WTC11 (cell line): ENCODE measurements around the gene MYO9A. TPM values are rescaled to one million over a fixed set of nuclear protein-coding genes. Genes with fewer than 3 reads are reported as not detected.

Experiments used
- ATAC-seq: fragments of 200-7000 bp; cut with Tn5 transposase; 2 replicates; pipeline ENCODE4 v1.10.0; 2021; ENCODE audit warnings: mild to moderate bottlenecking, moderate library complexity
- CTCF ChIA-PET: fragments of 300-600 bp; sonication (Branson Sonifier 250); formaldehyde crosslinking; loops from one replicate; lab custom pipeline; 2021; ENCODE audit warnings: antibody characterized with exemption; lab: Charles Lee
- POLR2A ChIA-PET: fragments of 350-600 bp; sonication (Branson Sonifier 250); formaldehyde crosslinking; loops from one replicate; lab custom pipeline; 2021; ENCODE audit warnings: antibody characterized with exemption; lab: Charles Lee
- DNase-seq: peaks from one replicate; pipeline ENCODE4 v3.0.0; 2021; ENCODE audit warnings: low spot score
- H3K27ac Mint-ChIP-seq: 2 replicates; pipeline ENCODE4 v1.8.0; 2021; ENCODE audit warnings: mixed read lengths
- H3K27me3 Mint-ChIP-seq: 2 replicates; pipeline ENCODE4 v1.8.0; 2021; ENCODE audit warnings: low read depth, mild to moderate bottlenecking, moderate library complexity, mixed read lengths
- H3K36me3 Mint-ChIP-seq: 2 replicates; pipeline ENCODE4 v1.8.0; 2021; ENCODE audit warnings: mixed read lengths
- H3K4me1 Mint-ChIP-seq: 2 replicates; pipeline ENCODE4 v1.8.0; 2022; ENCODE audit warnings: mixed read lengths
- H3K4me3 Mint-ChIP-seq: 2 replicates; pipeline ENCODE4 v1.8.0; 2021; ENCODE audit warnings: mild to moderate bottlenecking, moderate library complexity, mixed read lengths
- H3K9me3 Mint-ChIP-seq: 2 replicates; pipeline ENCODE4 v1.8.0; 2021; ENCODE audit warnings: mixed read lengths
- AR ChIP-seq: fragments of 250-450 bp; sonication (Bioruptor Pico); IDR thresholded peaks from 2 replicates; pipeline ENCODE4 v1.9.0; 2021; ENCODE audit warnings: mild to moderate bottlenecking
- ATF1 ChIP-seq: sonication (generic); formaldehyde crosslinking; IDR thresholded peaks from 2 replicates; pipeline ENCODE4 v1.8.1; 2023; ENCODE audit warnings: mild to moderate bottlenecking, moderate library complexity, missing genetic modification reagents
- ATF6 ChIP-seq: sonication (generic); formaldehyde crosslinking; IDR thresholded peaks from 2 replicates; pipeline ENCODE4 v1.8.1; 2023; ENCODE audit warnings: mild to moderate bottlenecking, missing genetic modification reagents
- CREB1 ChIP-seq: sonication (generic); formaldehyde crosslinking; IDR thresholded peaks from 2 replicates; pipeline ENCODE4 v1.8.0; 2023; ENCODE audit warnings: mild to moderate bottlenecking, missing genetic modification reagents
- CTCF ChIP-seq: fragments of 200-600 bp; IDR thresholded peaks from 2 replicates; pipeline ENCODE4 v1.8.0; 2022; ENCODE audit warnings: antibody characterized with exemption
- ETV6 ChIP-seq: sonication (generic); formaldehyde crosslinking; IDR thresholded peaks from 2 replicates; pipeline ENCODE4 v1.8.1; 2022; ENCODE audit warnings: mild to moderate bottlenecking, missing genetic modification reagents
- GABPB1 ChIP-seq: sonication (generic); formaldehyde crosslinking; IDR thresholded peaks from 2 replicates; pipeline ENCODE4 v1.8.1; 2023; ENCODE audit warnings: mild to moderate bottlenecking, missing genetic modification reagents
- NFE2L1 ChIP-seq: sonication (generic); formaldehyde crosslinking; IDR thresholded peaks from 2 replicates; pipeline ENCODE4 v1.8.1; 2023; ENCODE audit warnings: missing genetic modification reagents
- TCF7 ChIP-seq: sonication (generic); formaldehyde crosslinking; IDR thresholded peaks from 2 replicates; pipeline ENCODE4 v1.8.0; 2022; ENCODE audit warnings: mild to moderate bottlenecking, low read depth, missing genetic modification reagents, moderate library complexity
- TP53 ChIP-seq: sonication (generic); formaldehyde crosslinking; IDR thresholded peaks from 2 replicates; pipeline ENCODE4 v1.8.1; 2023; ENCODE audit warnings: mild to moderate bottlenecking, missing genetic modification reagents
- ZBTB21 ChIP-seq: sonication (generic); formaldehyde crosslinking; IDR thresholded peaks from 2 replicates; pipeline ENCODE4 v1.8.1; 2023; ENCODE audit warnings: mild to moderate bottlenecking, missing genetic modification reagents, borderline replicate concordance
- ZNF121 ChIP-seq: sonication (generic); formaldehyde crosslinking; IDR thresholded peaks from 2 replicates; pipeline ENCODE4 v1.8.0; 2023; ENCODE audit warnings: missing genetic modification reagents
- ZNF281 ChIP-seq: sonication (generic); formaldehyde crosslinking; IDR thresholded peaks from 2 replicates; pipeline ENCODE4 v1.8.0; 2023; ENCODE audit warnings: mild to moderate bottlenecking, missing genetic modification reagents
- ZNF317 ChIP-seq: sonication (generic); formaldehyde crosslinking; IDR thresholded peaks from 2 replicates; pipeline ENCODE4 v1.8.1; 2023; ENCODE audit warnings: low read depth, mild to moderate bottlenecking, moderate library complexity, missing genetic modification reagents, borderline replicate concordance
- ZNF416 ChIP-seq: fragments of 250-450 bp; sonication (Bioruptor Pico); IDR thresholded peaks from 2 replicates; pipeline ENCODE4 v1.9.0; 2021; ENCODE audit warnings: mild to moderate bottlenecking, inconsistent platforms
- total RNA-seq: library from RNA; stranded (reverse); gene quantifications from 3 replicates; pipeline ENCODE4 v1.2.3, GENCODE V29; 2021
- TF ChIP-seq, protein P1 (sequence below): fragments of 250-450 bp; sonication (Bioruptor Pico); IDR thresholded peaks from 2 replicates; pipeline ENCODE4 v1.9.0; 2021; ENCODE audit warnings: mild to moderate bottlenecking
- TF ChIP-seq, protein P2 (sequence below): sonication (generic); formaldehyde crosslinking; IDR thresholded peaks from 2 replicates; pipeline ENCODE4 v1.8.0; 2022; ENCODE audit warnings: mild to moderate bottlenecking, missing genetic modification reagents

The MYO9A gene
- total RNA-seq, 1 experiment from 2014 or later, result 23.5 TPM

- ChIA-PET POLR2A (interaction anchor here (0.5 to 1.0 kb wide), 3 partner anchors 176 to 412 kb away, joined by 3 to 5 read pairs (median 3); no protein-coding TSS in a partner anchor), CTCF (interaction anchor here (0.5 to 2.5 kb wide), 47 partner anchors 9 to 770 kb away, joined by 3 to 30 read pairs (median 4); partner anchors contain the start of genes GRAMD2A, MYO9A, NR2E3 and SENP8)
- no peak overlapping the region for H3K27ac Mint-ChIP-seq
- TF ChIP-seq CTCF (peak; percentile 84), ETV6 (CRISPR knock-in tag) (peak; percentile 53; the same call in 1 of the 2 replicates), TP53 (CRISPR knock-in tag) (0 out of 2 replicates have a peak, but pooled peaks have one; percentile 14)
- TF ChIP-seq, protein P1, sequence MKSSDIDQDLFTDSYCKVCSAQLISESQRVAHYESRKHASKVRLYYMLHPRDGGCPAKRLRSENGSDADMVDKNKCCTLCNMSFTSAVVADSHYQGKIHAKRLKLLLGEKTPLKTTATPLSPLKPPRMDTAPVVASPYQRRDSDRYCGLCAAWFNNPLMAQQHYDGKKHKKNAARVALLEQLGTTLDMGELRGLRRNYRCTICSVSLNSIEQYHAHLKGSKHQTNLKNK, result no peak
- peaks cover 9% of the 10 kb centered on the region for H3K4me1 Mint-ChIP-seq
- peak overlapping the region; percentile 27 for H3K4me3 Mint-ChIP-seq
- peak; percentile 94 for ATAC-seq
- DNase-seq, result peak; percentile 91
- no peaks in the 10 kb centered on the region; the same call in 1 of the 2 replicates for H3K27me3 Mint-ChIP-seq
- no peaks in the 10 kb centered on the region for H3K36me3 Mint-ChIP-seq
- peaks cover under 1% of the 10 kb centered on the region; the same call in 1 of the 2 replicates for H3K9me3 Mint-ChIP-seq
Measured at GRCh38 chr15:72155635-72156616, 38.0 kb upstream of the MYO9A start.

GRCh38 chr15:72155003-72155621 is 37.2 kb upstream of the MYO9A start:
- ATAC-seq (no peak; the same call in 1 of the 2 replicates), DNase-seq (no peak)
- Mint-ChIP-seq H3K4me1 (peaks cover 9% of the 10 kb centered on the region), H3K27ac (no peak overlapping the region), H3K36me3 (no peaks in the 10 kb centered on the region), H3K27me3 (no peaks in the 10 kb centered on the region; the same call in 1 of the 2 replicates), H3K4me3 (no peak overlapping the region), H3K9me3 (peaks cover 4% of the 10 kb centered on the region; the same call in 1 of the 2 replicates)
- ChIA-PET CTCF (interaction anchor here (0.7 to 2.5 kb wide), 22 partner anchors 10 to 449 kb away, joined by 3 to 24 read pairs (median 5); partner anchors contain the start of genes GRAMD2A, MYO9A, NR2E3 and SENP8), POLR2A (no interaction called here)
- TF ChIP-seq ZNF317 (CRISPR knock-in tag), result no peak
- no peak for TF ChIP-seq GABPB1 (CRISPR knock-in tag)
- TF ChIP-seq TCF7 (CRISPR knock-in tag), result no peak
- TF ChIP-seq ATF1, result no peak
- TF ChIP-seq ZNF121 (CRISPR knock-in tag), result no peak
- no peak for TF ChIP-seq ETV6 (CRISPR knock-in tag)
- TF ChIP-seq ATF6 (CRISPR knock-in tag), result no peak
- no peak for TF ChIP-seq CREB1
- TF ChIP-seq, protein P2, sequence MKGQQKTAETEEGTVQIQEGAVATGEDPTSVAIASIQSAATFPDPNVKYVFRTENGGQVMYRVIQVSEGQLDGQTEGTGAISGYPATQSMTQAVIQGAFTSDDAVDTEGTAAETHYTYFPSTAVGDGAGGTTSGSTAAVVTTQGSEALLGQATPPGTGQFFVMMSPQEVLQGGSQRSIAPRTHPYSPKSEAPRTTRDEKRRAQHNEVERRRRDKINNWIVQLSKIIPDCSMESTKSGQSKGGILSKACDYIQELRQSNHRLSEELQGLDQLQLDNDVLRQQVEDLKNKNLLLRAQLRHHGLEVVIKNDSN (CRISPR knock-in tag), result no peak

- Mint-ChIP-seq H3K4me3 (no peak overlapping the region), H3K36me3 (no peaks in the 10 kb centered on the region), H3K27me3 (no peaks in the 10 kb centered on the region; the same call in 1 of the 2 replicates), H3K27ac (no peak overlapping the region), H3K4me1 (peaks cover 9% of the 10 kb centered on the region), H3K9me3 (peaks cover 4% of the 10 kb centered on the region; the same call in 1 of the 2 replicates)
- DNase-seq, result no peak
- no peak for ATAC-seq
- ChIA-PET CTCF (no interaction called here), POLR2A (no interaction called here)
- TF ChIP-seq ZNF416 (CRISPR knock-in tag) (no peak), AR (CRISPR knock-in tag) (no peak), ZBTB21 (no peak), NFE2L1 (CRISPR knock-in tag) (no peak), ZNF281 (CRISPR knock-in tag) (no peak)
Measured at GRCh38 chr15:72154316-72154715, 36.4 kb upstream of the MYO9A start.
